SK-N-SH (cell line): Measurements from ENCODE around the gene MECP2. TPM values are rescaled to one million over a fixed set of nuclear protein-coding genes. Genes with fewer than 3 reads are reported as not detected.

ENCODE experiments used
- CTCF ChIA-PET: fragments of 300-600, 350-600 bp; formaldehyde crosslinking; extraction: SDS; loops from one replicate; lab custom pipeline; 2021; lab: Yijun Ruan, JAX
- POLR2A ChIA-PET: fragments of 350-600 bp; sonication (Branson Sonifier 250); formaldehyde crosslinking; extraction: SDS; loops from one replicate; lab custom pipeline; 2020; ENCODE audit warnings: antibody characterized with exemption, inconsistent platforms; lab: Yijun Ruan, JAX
- DNase-seq: peaks from one replicate; pipeline ENCODE4 v3.0.0; 2012
- H2AFZ ChIP-seq: fragments of 200-600 bp; sonication (generic); 2 replicates; pipeline ENCODE4 v1.8.1; 2016; ENCODE audit warnings: antibody characterized with exemption, mild to moderate bottlenecking, low read depth
- H3F3A ChIP-seq: fragments of 200-600 bp; sonication (generic); replicated peaks from 2 replicates; pipeline ENCODE3; 2016; ENCODE audit warnings: antibody characterized with exemption, mild to moderate bottlenecking; ENCODE audit not compliant: insufficient read depth
- H3K27ac ChIP-seq, 2 experiments: fragments of 200-500 bp in 1 of 2; fragments of 200-600 bp in 1 of 2; sonication (Bioruptor generic) in 1 of 2; sonication (generic), shearing (Covaris generic) in 1 of 2; 2 replicates each; pipeline versions ENCODE4 v1.5.1 to v1.6.1; 2014 to 2016; ENCODE audit warnings: low read depth in 2 of 2, inconsistent platforms in 1 of 2, low read length in 1 of 2, mild to moderate bottlenecking in 1 of 2, mixed read lengths in 1 of 2
- H3K27me3 ChIP-seq: fragments of 200-600 bp; sonication (generic), shearing (Covaris generic); 2 replicates; pipeline ENCODE4 v1.6.1; 2016; ENCODE audit warnings: mixed run types; ENCODE audit not compliant: insufficient read depth
- H3K36me3 ChIP-seq, 2 experiments: fragments of 200-500 bp in 1 of 2; fragments of 200-600 bp in 1 of 2; sonication (Bioruptor generic) in 1 of 2; sonication (generic) in 1 of 2; replicated peaks in 1 of 2; 2 replicates each; pipeline versions ENCODE3 to v1.5.1; 2014 to 2016; ENCODE audit warnings: low read length in 1 of 2, mild to moderate bottlenecking in 1 of 2; ENCODE audit not compliant: insufficient read depth in 2 of 2, control insufficient read depth in 1 of 2
- H3K4me1 ChIP-seq, 2 experiments: fragments of 200-500 bp in 1 of 2; fragments of 200-600 bp in 1 of 2; sonication (Bioruptor generic) in 1 of 2; sonication (generic), shearing (Covaris generic) in 1 of 2; 2 replicates each; pipeline versions ENCODE4 v1.5.1 to v1.6.1; 2014 to 2016; ENCODE audit warnings: low read depth in 1 of 2, low read length in 1 of 2, mixed run types in 1 of 2; ENCODE audit not compliant: insufficient read depth in 2 of 2, control insufficient read depth in 1 of 2
- H3K4me2 ChIP-seq: fragments of 200-600 bp; sonication (generic), shearing (Covaris generic); 2 replicates; pipeline ENCODE4 v1.6.1; 2017; ENCODE audit warnings: mixed run types
- H3K4me3 ChIP-seq, 2 experiments: fragments of 200-500 bp in 1 of 2; fragments of 200-600 bp in 1 of 2; sonication (Bioruptor generic) in 1 of 2; sonication (generic), shearing (Covaris generic) in 1 of 2; 2 replicates each; pipeline versions ENCODE4 v1.5.1 to v1.8.1; 2014 to 2016; ENCODE audit warnings: low read depth in 2 of 2, inconsistent platforms in 1 of 2, low read length in 1 of 2, mild to moderate bottlenecking in 1 of 2, mixed read lengths in 1 of 2, moderate library complexity in 1 of 2
- H3K79me2 ChIP-seq: fragments of 200-600 bp; sonication (generic); 2 replicates; pipeline ENCODE4 v1.8.1; 2017; ENCODE audit warnings: mild to moderate bottlenecking; ENCODE audit not compliant: insufficient read depth
- H3K9ac ChIP-seq: fragments of 200-600 bp; sonication (generic); 2 replicates; pipeline ENCODE4 v1.6.1; 2017; ENCODE audit warnings: mixed run types
- H3K9me2 ChIP-seq: fragments of 200-600 bp; sonication (generic); 2 replicates; pipeline ENCODE4 v1.6.1; 2017; ENCODE audit warnings: mixed run types
- H3K9me3 ChIP-seq: fragments of 200-600 bp; sonication (generic); 2 replicates; pipeline ENCODE4 v1.6.1; 2017; ENCODE audit warnings: mixed run types, mild to moderate bottlenecking, moderate library complexity
- H4K20me1 ChIP-seq: fragments of 200-600 bp; sonication (generic); 2 replicates; pipeline ENCODE4 v1.6.1; 2017; ENCODE audit warnings: mild to moderate bottlenecking, mixed run types; ENCODE audit not compliant: insufficient read depth
- FOSL2 ChIP-seq: IDR thresholded peaks from 2 replicates; pipeline ENCODE4 v1.4.0; 2012; ENCODE audit warnings: low read depth, mild to moderate bottlenecking, moderate library complexity, borderline replicate concordance
- FOXM1 ChIP-seq: IDR thresholded peaks from 2 replicates; pipeline ENCODE4 v1.4.0; 2012; ENCODE audit warnings: low read depth, mild to moderate bottlenecking
- GABPA ChIP-seq: IDR thresholded peaks from 2 replicates; pipeline ENCODE4 v1.4.0; 2012; ENCODE audit warnings: low read depth, mild to moderate bottlenecking
- GATA2 ChIP-seq: sonication (generic); formaldehyde crosslinking; IDR thresholded peaks from 2 replicates; pipeline ENCODE4 v1.5.0; 2020; ENCODE audit warnings: mild to moderate bottlenecking, missing genetic modification reagents
- IRF3 ChIP-seq: fragments of 150-350 bp; IDR thresholded peaks from 2 replicates; pipeline ENCODE4 v1.6.1; 2016; ENCODE audit warnings: mild to moderate bottlenecking, low read depth, low read length
- JUND ChIP-seq: IDR thresholded peaks from 2 replicates; pipeline ENCODE4 v1.4.0; 2012
- MAX ChIP-seq: IDR thresholded peaks from 2 replicates; pipeline ENCODE4 v1.4.0; 2012; ENCODE audit warnings: low read depth
- MEF2A ChIP-seq: IDR thresholded peaks from 2 replicates; pipeline ENCODE4 v1.4.0; 2012; ENCODE audit warnings: low read depth, borderline replicate concordance
- MXI1 ChIP-seq: IDR thresholded peaks from 2 replicates; pipeline ENCODE4 v1.6.1; 2012; ENCODE audit warnings: mild to moderate bottlenecking, low read depth, low read length, improper control_type of control experiment
- NRF1 ChIP-seq: IDR thresholded peaks from 2 replicates; pipeline ENCODE4 v1.6.1; 2012; ENCODE audit warnings: low read depth, mild to moderate bottlenecking, low read length
- PBX3 ChIP-seq: IDR thresholded peaks from 2 replicates; pipeline ENCODE4; 2012
- POLR2AphosphoS5 ChIP-seq: IDR thresholded peaks from 2 replicates; pipeline ENCODE4 v1.6.1; 2012; ENCODE audit warnings: low read depth, low read length
- REST ChIP-seq: IDR thresholded peaks from 2 replicates; pipeline ENCODE4 v1.6.1; 2012; ENCODE audit warnings: mild to moderate bottlenecking, low read depth, low read length, moderate library complexity
- SMC3 ChIP-seq: IDR thresholded peaks from 2 replicates; pipeline ENCODE4 v1.6.1; 2012; ENCODE audit warnings: low read depth, low read length, improper control_type of control experiment
- TAF1 ChIP-seq: IDR thresholded peaks from 2 replicates; pipeline ENCODE4 v1.6.1; 2012; ENCODE audit warnings: low read depth, mild to moderate bottlenecking, low read length, moderate library complexity, borderline replicate concordance
- TEAD4 ChIP-seq: IDR thresholded peaks from 2 replicates; pipeline ENCODE4 v1.4.0; 2012; ENCODE audit warnings: mild to moderate bottlenecking, borderline replicate concordance; ENCODE audit not compliant: insufficient read depth
- USF2 ChIP-seq: fragments of 150-350 bp; IDR thresholded peaks from 2 replicates; pipeline ENCODE4 v1.6.1; 2017; ENCODE audit warnings: antibody characterized with exemption, low read length, low read depth, borderline replicate concordance
- ZBTB33 ChIP-seq: IDR thresholded peaks from 2 replicates; pipeline ENCODE4 v1.4.0; 2012; ENCODE audit warnings: low read depth, borderline replicate concordance
- WGBS: methylation state at CpG from one replicate; pipeline ENCODE4 v1.1.6; 2017; ENCODE audit warnings: low lambda C conversion rate; 5-methylcytosine and 5-hydroxymethylcytosine counted together
- polyA plus RNA-seq, 3 experiments: library from polyadenylated mRNA; depleted of rRNA; stranded (reverse); fragments of >200 nt; gene quantifications; 2 replicates each; pipeline ENCODE4 v1.2.3, GENCODE V29; 2012

The MECP2 gene
- polyA plus RNA-seq, 1 of the 3 experiments (the other 2 are of a cell fraction): 8.2 TPM

GRCh38 chrX:154131955-154132354 is 34.4 kb upstream of the MECP2 start:
- Histone ChIP-seq H3K9ac (no peak overlapping the region), H3K9me3 (no peaks in the 10 kb centered on the region), H3K79me2 (no peaks in the 10 kb centered on the region), H4K20me1 (no peaks in the 10 kb centered on the region), H2AFZ (no peak overlapping the region), H3F3A (no peaks in the 10 kb centered on the region), H3K4me3 (no peak overlapping the region), H3K27me3 (peaks cover 19% of the 10 kb centered on the region; the same call in 1 of the 2 replicates), H3K4me2 (no peak overlapping the region), H3K27ac (no peak overlapping the region), H3K9me2 (no peaks in the 10 kb centered on the region), H3K36me3 (no peaks in the 10 kb centered on the region), H3K4me1 (no peaks in the 10 kb centered on the region)
- TF ChIP-seq MXI1 (no peak), PBX3 (no peak), FOSL2 (no peak), MAX (no peak), GABPA (no peak), POLR2AphosphoS5 (no peak), TAF1 (no peak), REST (no peak), FOXM1 (no peak), IRF3 (no peak), GATA2 (CRISPR knock-in tag) (no peak), JUND (no peak), SMC3 (no peak), MEF2A (no peak), USF2 (no peak), NRF1 (no peak), ZBTB33 (no peak), TEAD4 (no peak)
- 37% methylated on average over 4 of the region's 4 CpGs for WGBS
- DNase-seq: no peak
- POLR2A ChIA-PET: interaction anchor here (0.6 kb wide), 1 partner anchor 171 kb away, joined by 3 read pairs; no protein-coding TSS in a partner anchor
- CTCF ChIA-PET: interaction anchor here (1.0 kb wide), 1 partner anchor 186 kb away, joined by 3 read pairs; no protein-coding TSS in a partner anchor
